Stomach (tissue), 9 donors: ENCODE measurements around the gene KLHL30. TPM values are rescaled to one million over a fixed set of nuclear protein-coding genes. Genes with fewer than 3 reads are reported as not detected.

Source experiments
- DNase-seq, 2 donors: peaks; one replicate each; pipeline versions ENCODE4 v3.0.0 to v3.0.0-alpha.2; 2013 to 2019
- H3K27ac ChIP-seq, 5 donors: fragments of 200-600 bp in 4 of 5; sonication (generic) in 4 of 5; one replicate each; pipeline ENCODE4 v1.5.1; 2013 to 2019; ENCODE audit warnings: mild to moderate bottlenecking in 1 of 5, moderate library complexity in 1 of 5
- H3K27me3 ChIP-seq, 3 donors: fragments of 200-600 bp; sonication (generic); one replicate each; pipeline ENCODE4 v1.5.1; 2017 to 2019; ENCODE audit warnings: mixed run types in 1 of 3
- H3K36me3 ChIP-seq, 4 donors: fragments of 200-600 bp; sonication (generic); 1 replicate in 3 of 4; 2 replicates in 1 of 4; pipeline ENCODE4 v1.5.1; 2016 to 2019
- H3K4me1 ChIP-seq, 4 donors: fragments of 200-600 bp; sonication (generic); one replicate each; pipeline ENCODE4 v1.5.1; 2016 to 2019
- H3K4me3 ChIP-seq, 4 donors: fragments of 200-600 bp; sonication (generic) in 3 of 4; one replicate each; pipeline ENCODE4 v1.5.1; 2016 to 2019; ENCODE audit warnings: mild to moderate bottlenecking in 1 of 4
- H3K9me3 ChIP-seq, 4 donors: fragments of 200-600 bp; sonication (generic); one replicate each; pipeline ENCODE4 v1.5.1; 2016 to 2019
- CTCF ChIP-seq, 7 experiments: fragments of 450-650 bp in 4 of 7; fragments of 200-600 bp in 3 of 7; sonication (generic) in 3 of 7; IDR thresholded peaks; one replicate each; pipeline ENCODE4 v1.5.1; 2016 to 2019; ENCODE audit warnings: antibody characterized with exemption in 7 of 7, control low read depth in 2 of 7, mild to moderate bottlenecking in 1 of 7
- EP300 ChIP-seq: sonication (generic); formaldehyde crosslinking; IDR thresholded peaks from one replicate; pipeline ENCODE4 v1.6.1; 2017; ENCODE audit warnings: antibody characterized with exemption
- POLR2A ChIP-seq, 4 donors: fragments of 450-650 bp; IDR thresholded peaks; one replicate each; pipeline ENCODE4 v1.6.1; 2016; ENCODE audit warnings: antibody characterized with exemption in 4 of 4, control low read depth in 2 of 4, mild to moderate bottlenecking in 1 of 4, moderate library complexity in 1 of 4
- POLR2AphosphoS5 ChIP-seq, 3 donors: sonication (generic); formaldehyde crosslinking; IDR thresholded peaks; one replicate each; pipeline ENCODE4 v1.6.1; 2016; ENCODE audit warnings: antibody characterized with exemption in 3 of 3
- WGBS, 5 donors: extraction: QIAGEN DNeasy Blood & Tissue Kit in 3 of 5; methylation state at CpG; one replicate each; pipeline versions ENCODE4 v1.1.5 to v1.1.7; 2013 to 2018; 5-methylcytosine and 5-hydroxymethylcytosine counted together
- intact Hi-C: fragments of 100-400 bp; cut with DNase I; formaldehyde crosslinking; loops from one replicate; pipeline ENCODE4 v1.15.1; 2023; ENCODE audit warnings: low total_unique reads
- polyA plus RNA-seq, 3 donors: library from polyadenylated mRNA; stranded (reverse); fragments of 200-250 nt; gene quantifications; one replicate each; pipeline ENCODE4 v1.2.3, GENCODE V29; 2013
- total RNA-seq, 5 donors: library from RNA; depleted of rRNA; stranded (reverse); fragments of >200 nt; gene quantifications; one replicate each; pipeline versions ENCODE4 v1.1.0 to v1.2.3, GENCODE V29; 2014 to 2016
- donor health status: healthy with polysubstance abuse.
- donor health status: Bipolar disorder and iron deficiency.
- donor health status: healthy.

The KLHL30 gene
- total and polyA plus RNA-seq, 8 donors = 0.06 to 1.7 (median 0.37) TPM; not detected in 2

DNA sequence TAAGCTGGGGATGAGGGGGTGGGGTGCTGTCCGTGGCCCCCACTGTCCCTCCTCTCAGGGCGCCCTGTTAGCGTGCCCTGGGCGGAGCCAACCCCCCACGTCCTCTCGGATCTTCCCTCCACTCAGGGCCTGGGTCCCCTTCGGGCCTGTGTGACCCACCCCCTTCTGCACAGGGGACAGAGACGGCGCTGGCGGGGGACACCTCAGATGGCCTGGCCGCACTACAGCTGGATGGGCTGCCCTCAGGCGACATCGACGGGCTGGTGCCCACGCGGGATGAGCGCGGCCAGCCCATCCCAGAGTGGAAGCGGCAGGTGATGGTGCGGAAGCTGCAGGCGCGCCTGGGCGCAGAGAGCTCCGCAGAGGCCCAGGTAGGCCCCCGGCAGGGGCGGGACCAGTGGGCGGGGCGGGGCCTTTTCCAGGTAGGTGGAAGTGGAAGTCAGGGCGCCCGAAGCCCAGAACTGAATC lies 9.9 kb upstream of the KLHL30 start:
- H3K4me1 ChIP-seq = peaks cover 0 to 11% (median 7%) of the 10 kb centered on the region in 4 donors
- H3K27me3 ChIP-seq = no peaks in the 10 kb centered on the region
- no peak for DNase-seq
- TF ChIP-seq EP300 (no peak), POLR2AphosphoS5 (IDR thresholded peaks at IDR 0.05) (no peak), POLR2A (IDR thresholded peaks at IDR 0.05) (no peak), CTCF (IDR thresholded peaks at IDR 0.05) (no peak)
- H3K4me3 ChIP-seq = no peak overlapping the region
- intact Hi-C loops = no loop called here
- 66 to 84% (median 70%) methylated on average over 24 to 30 of the region's 30 CpGs for WGBS, 5 donors
- no peaks in the 10 kb centered on the region for H3K36me3 ChIP-seq
- H3K9me3 ChIP-seq = no peaks in the 10 kb centered on the region
- H3K27ac ChIP-seq = no peak overlapping the region

DNA sequence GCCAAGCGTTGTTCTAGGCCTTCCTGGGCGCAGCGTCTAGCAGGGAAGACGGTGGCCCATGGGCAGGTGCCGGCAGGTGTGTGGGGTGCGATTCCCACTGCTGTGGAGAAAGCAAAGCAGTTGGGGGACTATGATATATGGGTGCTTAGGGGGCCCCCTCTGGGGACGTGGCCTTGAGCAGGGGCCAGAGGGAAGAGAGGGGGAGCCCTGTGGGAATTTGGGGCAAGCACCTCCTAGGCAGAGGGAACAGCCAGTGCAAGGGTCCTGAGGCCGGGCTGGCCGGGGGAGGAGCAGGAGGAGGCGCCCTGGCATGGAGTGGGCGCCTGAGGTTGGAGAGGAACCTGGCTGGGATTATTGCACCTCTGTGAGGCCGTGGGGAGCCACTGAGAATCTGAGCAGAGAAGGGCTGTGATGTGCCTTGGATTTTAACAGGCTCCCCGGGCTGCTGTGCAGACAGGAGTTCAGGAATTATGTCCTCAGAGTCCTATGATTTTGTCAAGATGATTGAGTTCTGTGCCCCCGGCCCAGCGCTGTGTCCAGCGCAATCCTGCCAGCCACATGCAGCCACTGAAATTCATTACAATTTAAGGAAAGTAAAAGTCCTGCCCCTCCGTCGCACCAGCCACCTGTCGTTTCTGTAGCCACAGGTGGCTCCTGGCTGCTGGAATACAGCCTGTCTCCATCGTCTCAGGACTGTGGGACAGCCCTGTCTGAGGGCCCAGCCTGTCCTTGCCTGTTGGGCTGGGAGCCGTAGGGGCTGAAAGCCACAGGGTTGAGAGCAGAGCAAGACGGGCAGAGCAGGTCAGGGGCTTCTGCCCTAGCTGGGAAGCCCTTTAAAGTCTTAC lies 9.1 kb upstream of the KLHL30 start:
- Histone ChIP-seq H3K27ac (no peak overlapping the region), H3K4me3 (no peak overlapping the region), H3K27me3 (no peaks in the 10 kb centered on the region), H3K4me1 (peaks cover 0 to 11% (median 7%) of the 10 kb centered on the region in 4 donors), H3K36me3 (no peaks in the 10 kb centered on the region), H3K9me3 (no peaks in the 10 kb centered on the region)
- no peak for DNase-seq
- intact Hi-C loops = no loop called here
- TF ChIP-seq CTCF (IDR thresholded peaks at IDR 0.05) = no peak
- no peak for TF ChIP-seq POLR2AphosphoS5 (IDR thresholded peaks at IDR 0.05)
- TF ChIP-seq EP300 = no peak
- TF ChIP-seq POLR2A (IDR thresholded peaks at IDR 0.05) = no peak
- 88 to 90% (median 88%) methylated on average over 20 to 22 of the region's 22 CpGs for WGBS, 5 donors

- no peak for TF ChIP-seq POLR2AphosphoS5 (IDR thresholded peaks at IDR 0.05)
- no peak for TF ChIP-seq CTCF (IDR thresholded peaks at IDR 0.05)
- TF ChIP-seq POLR2A (IDR thresholded peaks at IDR 0.05) = no peak
- TF ChIP-seq EP300 = no peak
- no peaks in the 10 kb centered on the region for H3K36me3 ChIP-seq
- H3K4me1 ChIP-seq = peaks cover 0 to 11% (median 7%) of the 10 kb centered on the region in 4 donors
- no peak for DNase-seq
- no peaks in the 10 kb centered on the region for H3K27me3 ChIP-seq
- WGBS, 5 donors = 83 to 94% (median 92%) methylated on average over 19 to 28 of the region's 28 CpGs
- H3K9me3 ChIP-seq = no peaks in the 10 kb centered on the region
- no peak overlapping the region for H3K27ac ChIP-seq
- intact Hi-C loops = no loop called here
- H3K4me3 ChIP-seq = no peak overlapping the region
Observed at GRCh38 chr2:238130111-238130695, 8.3 kb upstream of the KLHL30 start.

DNA sequence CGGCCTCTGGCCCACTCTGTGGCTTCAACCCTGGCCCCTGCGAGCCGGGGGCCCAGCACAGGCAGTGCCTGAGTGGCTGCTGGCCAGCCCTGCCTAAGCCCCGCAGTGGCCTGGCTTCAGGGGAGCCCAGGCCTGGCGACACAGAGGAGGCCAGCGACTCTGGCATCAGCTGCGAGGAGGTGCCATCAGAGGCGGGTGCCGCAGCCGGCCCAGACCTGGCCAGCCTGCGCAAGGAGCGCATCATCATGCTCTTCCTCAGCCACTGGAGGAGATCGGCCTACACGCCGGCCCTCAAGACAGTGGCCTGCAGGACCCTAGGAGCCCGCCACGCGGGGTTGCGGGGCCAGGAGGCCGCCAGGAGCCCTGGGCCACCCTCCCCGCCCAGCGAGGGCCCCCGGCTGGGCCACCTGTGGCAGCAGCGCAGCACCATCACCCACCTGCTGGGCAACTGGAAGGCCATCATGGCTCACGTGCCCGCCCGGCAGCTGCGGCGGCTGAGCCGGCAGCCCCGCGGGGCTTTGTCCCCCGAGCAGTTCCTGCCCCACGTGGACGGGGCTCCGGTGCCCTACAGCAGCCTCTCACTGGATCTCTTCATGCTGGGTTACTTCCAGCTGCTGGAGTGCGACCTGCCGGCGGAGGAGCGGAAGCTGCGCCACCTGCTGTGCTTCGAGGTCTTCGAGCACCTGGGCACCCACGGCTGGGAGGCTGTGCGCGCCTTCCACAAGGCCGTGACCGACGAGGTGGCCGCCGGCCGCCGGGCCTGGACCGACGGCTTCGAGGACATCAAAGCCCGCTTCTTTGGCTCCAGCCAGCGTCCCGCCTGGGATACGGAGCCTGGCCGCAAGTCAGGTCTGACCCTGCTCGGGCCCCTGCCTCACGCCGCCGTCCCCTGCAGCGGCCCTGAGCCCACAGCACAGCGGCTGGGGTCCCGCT lies 7.5 kb upstream of the KLHL30 start:
- WGBS, 5 donors = 88 to 93% (median 91%) methylated on average over 34 to 68 of the region's 68 CpGs
- no peaks in the 10 kb centered on the region for H3K27me3 ChIP-seq
- H3K4me1 ChIP-seq = peaks cover 0 to 11% (median 7%) of the 10 kb centered on the region in 4 donors
- H3K4me3 ChIP-seq = no peak overlapping the region
- TF ChIP-seq POLR2AphosphoS5 (IDR thresholded peaks at IDR 0.05) (no peak), EP300 (no peak), POLR2A (IDR thresholded peaks at IDR 0.05) (no peak), CTCF (IDR thresholded peaks at IDR 0.05) (no peak)
- DNase-seq = no peak
- no peaks in the 10 kb centered on the region for H3K36me3 ChIP-seq
- intact Hi-C loops = no loop called here
- no peaks in the 10 kb centered on the region for H3K9me3 ChIP-seq
- H3K27ac ChIP-seq = no peak overlapping the region
